Activated CD4-positive, alpha-beta T cell treated with anti-CD3 and anti-CD28 coated beads for 24 hours (primary cell): Measurements from ENCODE around the gene BAIAP2L1.
A peak's percentile ranks its signal among the peaks of the same experiment; 100 is the strongest.
"Not testable (repeated sequence)": the region's sequence is repeated elsewhere in the genome, so short reads cannot be mapped to it uniquely, and the experiment has no call there.

ENCODE experiments used
- DNase-seq, 2 donors: peaks; one replicate each; pipeline ENCODE4 v3.0.0-alpha.2; 2020; ENCODE audit warnings: low read depth in 2 of 2

Gene BAIAP2L1, protein sequence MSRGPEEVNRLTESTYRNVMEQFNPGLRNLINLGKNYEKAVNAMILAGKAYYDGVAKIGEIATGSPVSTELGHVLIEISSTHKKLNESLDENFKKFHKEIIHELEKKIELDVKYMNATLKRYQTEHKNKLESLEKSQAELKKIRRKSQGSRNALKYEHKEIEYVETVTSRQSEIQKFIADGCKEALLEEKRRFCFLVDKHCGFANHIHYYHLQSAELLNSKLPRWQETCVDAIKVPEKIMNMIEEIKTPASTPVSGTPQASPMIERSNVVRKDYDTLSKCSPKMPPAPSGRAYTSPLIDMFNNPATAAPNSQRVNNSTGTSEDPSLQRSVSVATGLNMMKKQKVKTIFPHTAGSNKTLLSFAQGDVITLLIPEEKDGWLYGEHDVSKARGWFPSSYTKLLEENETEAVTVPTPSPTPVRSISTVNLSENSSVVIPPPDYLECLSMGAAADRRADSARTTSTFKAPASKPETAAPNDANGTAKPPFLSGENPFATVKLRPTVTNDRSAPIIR

DNA sequence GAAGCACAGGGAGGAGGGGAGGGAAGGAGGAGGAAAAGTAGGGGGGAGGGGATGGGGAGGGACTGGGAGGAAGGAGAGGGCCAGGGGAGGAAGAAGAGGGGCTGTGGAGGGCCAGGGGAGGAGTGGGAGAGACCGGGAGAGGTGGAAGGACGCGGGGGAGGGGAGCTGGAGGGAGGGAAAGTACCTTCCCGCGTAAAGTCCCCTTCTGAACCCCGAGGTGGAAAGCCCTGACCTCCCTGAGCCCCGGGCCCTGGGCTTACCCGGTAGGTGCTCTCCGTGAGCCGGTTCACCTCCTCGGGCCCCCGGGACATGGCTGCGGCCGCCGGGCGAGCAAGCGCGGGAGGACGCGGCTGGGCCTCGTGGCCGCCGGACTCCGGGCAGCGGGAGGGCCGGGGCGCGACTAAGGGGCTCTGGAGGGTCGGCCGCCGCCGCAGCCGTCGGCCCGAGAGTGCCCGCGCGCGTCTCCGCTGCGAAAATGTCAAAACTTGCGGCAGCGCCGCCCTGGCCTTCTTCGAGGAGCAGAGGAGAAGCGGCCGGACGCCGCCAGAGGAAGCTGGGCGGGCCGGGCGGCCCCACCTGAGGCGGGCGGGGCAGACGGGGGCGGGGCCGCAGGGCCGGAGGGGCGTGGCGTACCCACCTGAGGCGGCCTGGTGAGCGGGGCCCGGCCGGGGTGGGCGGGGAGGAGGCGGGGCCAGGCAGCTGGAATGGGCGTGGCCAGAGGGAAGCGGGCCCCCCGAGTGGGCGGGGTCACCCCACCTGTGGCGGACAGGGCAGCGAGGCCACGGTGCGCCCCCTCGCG is at the start of gene BAIAP2L1:
BAIAP2L1 (minus strand) TSS at position 549 of the 799 bp plus-strand sequence; CDS start at position 311, 238 bp downstream.
- DNase-seq = peak; percentile 55 to 75

DNA sequence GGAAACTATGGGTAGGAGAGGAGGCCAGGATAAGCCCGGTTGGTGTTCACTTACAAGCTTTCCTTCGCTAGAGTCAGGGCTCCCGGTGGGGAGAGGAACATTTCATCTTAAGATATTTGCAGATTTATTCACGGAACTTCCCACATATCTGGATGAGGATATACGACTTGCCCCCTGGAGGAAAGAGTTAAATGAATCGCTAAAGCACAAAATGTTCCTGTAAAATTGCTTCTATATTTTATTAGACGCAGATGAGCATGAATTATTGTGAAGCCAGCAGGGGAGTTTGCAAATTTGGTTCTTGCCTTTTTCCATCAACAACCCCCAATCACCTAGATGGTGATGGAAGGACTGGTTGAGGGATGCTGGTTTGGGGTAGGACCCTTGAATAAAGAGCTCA is 47.9 kb upstream of the BAIAP2L1 start:
- DNase-seq = no peak

DNA sequence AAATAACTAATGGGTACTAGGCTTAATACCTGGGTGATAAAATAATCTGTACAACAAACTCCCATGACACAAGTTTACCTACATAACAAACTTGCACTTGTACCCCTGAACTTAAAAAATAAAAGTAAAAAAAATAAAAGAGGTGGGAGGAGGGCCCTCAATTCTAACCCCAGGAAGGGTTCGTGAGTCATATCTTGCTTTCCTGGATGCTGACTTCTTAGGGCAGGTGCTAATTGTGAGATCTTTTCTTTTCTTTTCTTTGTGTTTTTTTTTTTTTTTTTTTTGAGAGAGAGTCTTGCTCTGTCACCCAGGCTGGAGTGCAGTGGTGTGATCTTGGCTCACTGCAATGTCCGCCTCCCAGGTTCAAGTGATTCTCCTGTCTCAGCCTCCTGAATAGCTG is 40.1 kb upstream of the BAIAP2L1 start:
- DNase-seq = not testable (repeated sequence)

DNA sequence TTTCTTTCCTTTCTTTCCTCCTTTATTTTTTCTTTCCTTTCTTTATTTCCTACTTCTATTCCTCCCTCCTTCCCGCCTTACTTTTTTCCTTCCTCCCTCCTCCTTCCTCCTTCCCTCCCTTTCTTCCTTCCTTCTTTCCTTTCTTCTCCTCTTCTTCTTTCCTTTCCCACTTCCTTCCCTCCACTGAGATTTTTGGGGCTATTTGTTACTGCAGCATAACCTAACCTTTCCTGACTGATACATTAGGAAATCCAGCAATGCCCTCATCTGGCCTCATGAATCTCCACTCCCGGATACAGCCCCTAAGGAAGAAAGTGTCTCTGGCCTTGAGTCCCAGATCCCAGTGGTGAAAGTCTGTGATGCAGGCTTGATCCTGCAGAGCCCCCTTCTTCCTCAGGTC is 38.6 kb upstream of the BAIAP2L1 start:
- no peak for DNase-seq

DNA sequence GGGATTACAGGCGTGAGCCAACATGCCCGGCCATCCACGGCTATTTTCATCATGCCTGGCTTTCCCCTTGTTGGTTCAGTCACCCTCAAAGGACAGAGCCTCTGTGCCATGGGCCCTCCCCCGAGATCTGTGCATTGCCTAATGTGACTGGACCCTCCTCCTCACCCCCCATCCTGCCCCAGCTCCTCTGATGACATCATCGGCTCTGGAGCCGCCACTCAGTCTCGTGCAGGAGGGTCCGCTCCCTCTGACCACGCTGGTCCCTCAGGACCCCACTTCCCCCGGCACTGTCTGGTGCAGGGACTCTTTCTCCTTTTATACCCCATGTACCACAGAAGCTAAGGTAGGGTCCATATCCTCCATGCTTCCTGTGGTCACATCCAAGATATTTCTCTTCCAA is 33.2 kb upstream of the BAIAP2L1 start:
- DNase-seq = no peak

DNA sequence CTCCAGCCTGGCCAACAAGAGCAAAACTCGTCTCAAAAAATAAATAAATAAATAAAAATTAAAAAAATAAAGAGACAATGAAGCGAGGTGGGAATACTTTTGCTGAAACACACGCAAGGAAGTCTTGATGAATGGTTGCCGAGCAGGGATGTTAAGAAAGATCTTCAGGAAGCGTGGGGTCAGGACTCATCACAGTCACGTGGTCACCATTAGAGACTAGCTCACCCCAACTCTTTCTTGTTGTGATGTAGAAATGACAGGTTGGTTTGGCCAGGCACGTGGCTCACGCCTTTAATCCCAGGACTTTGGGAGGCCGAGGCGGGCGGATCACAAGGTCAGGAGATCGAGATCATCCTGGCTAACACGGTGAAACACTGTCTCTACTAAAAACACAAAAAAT is 28.9 kb upstream of the BAIAP2L1 start:
- no peak for DNase-seq

DNA sequence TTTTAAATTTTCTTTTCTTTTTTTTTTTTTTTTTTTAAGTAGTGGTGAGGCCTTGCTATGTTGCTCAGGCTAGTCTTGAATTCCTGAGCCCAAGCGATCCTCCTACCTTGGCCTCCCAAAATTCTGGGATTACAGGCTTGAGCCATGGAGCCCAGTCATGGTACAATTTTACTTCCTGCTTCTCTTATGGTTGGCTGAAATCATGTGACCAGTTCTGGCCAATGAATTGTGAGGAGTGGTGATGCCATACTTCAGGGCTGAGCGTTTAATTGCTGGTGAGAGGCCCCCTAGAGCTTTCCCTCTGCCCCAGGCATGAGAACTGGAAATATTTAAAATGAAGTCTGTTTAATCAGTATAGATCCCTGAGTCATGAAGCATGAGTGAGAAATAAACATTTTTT is 22.2 kb upstream of the BAIAP2L1 start:
- no peak for DNase-seq

DNA sequence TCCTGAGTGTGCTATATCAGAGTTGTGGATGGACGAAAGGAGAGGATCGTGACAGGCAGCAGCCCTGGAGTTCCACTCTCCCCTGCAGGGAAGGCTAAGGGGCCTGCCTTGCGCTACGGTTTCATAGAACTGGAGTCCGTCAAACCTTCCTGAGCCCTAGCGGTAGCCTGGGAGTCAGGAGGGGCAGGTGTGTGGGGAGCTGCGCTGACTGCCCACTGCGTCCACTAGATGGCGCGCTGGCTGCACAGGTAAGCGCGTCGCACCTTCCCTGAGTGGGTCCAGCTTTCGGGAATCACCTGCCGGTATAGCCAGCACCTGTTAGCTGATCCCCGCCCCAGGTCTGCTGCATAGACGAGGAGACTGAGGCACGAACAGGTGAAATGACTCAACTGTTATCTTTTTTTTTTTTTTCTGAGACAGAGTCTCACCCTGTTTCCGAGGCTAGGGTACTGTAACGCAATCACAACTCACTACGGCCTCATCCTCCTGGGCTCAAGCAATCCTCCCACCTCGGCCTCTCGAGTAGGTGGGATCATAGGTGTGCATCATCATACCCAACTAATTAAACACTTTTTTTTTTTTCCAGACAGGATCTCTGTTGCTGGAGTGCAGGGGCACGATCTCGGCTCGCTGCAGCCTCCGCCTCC is 20.2 kb upstream of the BAIAP2L1 start:
- peak; percentile 38 to 51 for DNase-seq

DNA sequence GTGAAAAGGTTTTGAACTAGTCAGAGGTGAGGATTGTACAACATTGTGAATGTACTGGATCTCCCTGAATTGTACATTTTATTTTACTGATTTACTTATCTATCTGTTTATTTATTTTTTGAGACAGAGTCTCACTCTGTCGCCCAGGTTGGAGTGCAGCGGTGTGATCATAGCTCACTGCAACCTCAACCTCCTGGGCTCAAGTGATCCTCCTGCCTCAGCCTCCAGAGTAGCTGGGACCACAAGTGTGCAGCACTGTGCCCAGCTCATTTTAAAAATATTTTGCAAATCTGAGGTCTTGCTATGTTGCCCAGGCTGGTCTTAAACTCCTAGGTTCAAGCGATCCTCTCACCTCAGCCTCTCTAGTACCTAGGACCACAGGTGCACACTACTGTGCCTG is 19.1 kb upstream of the BAIAP2L1 start:
- not testable (repeated sequence) for DNase-seq

DNA sequence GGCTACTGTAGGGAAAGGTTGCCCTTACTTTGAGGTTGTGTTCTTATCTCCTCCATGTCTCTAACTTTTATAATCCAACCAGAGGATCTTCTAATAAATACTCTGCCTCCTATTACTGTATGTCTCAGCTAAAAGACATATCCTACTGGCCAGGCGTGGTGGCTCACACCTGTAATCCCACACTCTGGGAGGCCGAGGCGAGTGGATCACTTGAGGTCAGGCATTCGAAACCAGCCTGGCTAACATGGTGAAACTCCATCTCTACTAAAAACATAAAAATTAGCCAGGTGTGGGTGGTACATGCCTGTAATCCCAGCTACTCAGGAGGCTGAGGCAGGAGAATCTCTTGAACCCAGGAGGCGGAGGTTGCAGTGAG is 18.4 kb upstream of the BAIAP2L1 start:
- DNase-seq = not testable (repeated sequence)

DNA sequence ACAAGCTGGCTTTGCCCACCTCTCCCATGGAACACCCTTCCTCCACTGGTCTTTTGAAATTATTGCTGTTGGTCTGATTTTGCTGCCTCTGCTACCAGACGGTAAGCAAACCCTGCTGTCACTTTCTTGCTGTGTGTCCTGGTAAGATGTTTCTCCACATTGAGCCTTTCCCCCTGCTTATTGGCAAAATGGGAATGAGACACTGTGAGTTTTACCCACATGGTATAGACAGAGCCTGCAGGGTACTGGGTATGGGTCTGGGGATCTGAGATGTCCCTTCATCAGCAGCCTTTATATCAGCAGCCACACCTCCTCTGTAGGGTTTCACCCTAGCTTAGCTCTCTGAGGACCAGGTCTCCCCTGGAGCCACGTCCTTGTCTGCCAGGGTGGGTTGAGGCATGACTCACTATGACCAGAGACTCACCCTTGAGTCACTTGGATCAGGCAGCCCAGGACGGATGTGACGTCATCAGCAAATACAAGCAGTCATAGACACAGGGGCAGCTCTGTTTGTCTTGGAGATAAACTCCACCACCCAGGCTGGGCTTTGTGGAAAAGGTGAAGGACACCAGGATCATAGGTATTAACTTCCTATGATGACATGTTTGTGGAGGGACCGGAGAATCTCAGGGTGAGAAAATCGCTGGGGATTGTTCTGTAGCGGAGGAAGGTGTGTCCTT is 17.9 kb upstream of the BAIAP2L1 start:
- no peak for DNase-seq

DNA sequence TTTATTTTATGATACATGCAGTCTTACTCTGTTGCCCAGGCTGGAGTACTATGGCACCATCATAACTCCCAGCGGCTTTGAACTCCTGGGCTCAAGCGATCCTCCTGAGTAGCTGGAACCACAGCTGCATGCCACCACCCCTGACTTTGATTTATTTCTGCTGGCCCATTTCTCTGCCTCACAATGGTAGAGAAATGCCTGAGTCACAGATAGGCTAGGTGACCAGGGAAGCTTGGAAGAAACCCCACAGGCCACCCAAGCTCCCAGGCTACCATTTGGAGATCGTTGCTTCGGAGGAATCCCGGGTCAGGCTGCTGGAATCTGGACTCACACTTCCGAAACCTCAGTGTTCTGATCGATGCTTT is 17.4 kb upstream of the BAIAP2L1 start:
- no peak for DNase-seq

DNA sequence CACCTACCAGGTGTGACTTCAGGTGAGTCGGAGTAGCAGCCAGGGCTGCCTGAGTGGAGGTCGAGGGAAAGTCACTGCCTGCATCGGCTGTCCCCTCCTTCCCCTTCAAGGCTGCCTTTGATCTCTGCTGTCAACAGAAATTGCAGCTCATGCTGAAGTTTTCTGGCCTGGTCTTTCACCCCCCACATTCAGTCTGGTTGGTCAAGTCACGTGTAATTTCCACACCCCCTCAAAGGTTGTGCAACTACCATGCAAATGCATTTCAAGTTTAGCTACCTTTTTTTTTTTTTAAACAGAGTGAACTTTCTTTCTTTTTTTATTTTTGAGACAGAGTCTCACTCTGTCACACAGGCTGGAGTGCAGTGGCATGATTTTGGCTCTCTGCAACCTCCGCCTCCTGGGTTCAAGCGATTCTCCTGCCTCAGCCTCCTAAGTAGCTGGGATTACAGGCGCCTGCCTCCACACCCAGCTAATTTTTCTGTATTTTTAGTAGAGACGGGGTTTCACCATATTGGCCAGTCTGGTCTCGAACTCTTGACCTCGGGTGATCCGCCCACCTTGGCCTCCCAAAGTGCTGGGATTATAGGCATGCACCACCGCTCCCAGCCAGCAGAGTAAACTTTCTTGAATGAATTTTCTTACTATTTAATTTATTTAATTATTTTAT is 16.8 kb upstream of the BAIAP2L1 start:
- DNase-seq = not testable (repeated sequence)

DNA sequence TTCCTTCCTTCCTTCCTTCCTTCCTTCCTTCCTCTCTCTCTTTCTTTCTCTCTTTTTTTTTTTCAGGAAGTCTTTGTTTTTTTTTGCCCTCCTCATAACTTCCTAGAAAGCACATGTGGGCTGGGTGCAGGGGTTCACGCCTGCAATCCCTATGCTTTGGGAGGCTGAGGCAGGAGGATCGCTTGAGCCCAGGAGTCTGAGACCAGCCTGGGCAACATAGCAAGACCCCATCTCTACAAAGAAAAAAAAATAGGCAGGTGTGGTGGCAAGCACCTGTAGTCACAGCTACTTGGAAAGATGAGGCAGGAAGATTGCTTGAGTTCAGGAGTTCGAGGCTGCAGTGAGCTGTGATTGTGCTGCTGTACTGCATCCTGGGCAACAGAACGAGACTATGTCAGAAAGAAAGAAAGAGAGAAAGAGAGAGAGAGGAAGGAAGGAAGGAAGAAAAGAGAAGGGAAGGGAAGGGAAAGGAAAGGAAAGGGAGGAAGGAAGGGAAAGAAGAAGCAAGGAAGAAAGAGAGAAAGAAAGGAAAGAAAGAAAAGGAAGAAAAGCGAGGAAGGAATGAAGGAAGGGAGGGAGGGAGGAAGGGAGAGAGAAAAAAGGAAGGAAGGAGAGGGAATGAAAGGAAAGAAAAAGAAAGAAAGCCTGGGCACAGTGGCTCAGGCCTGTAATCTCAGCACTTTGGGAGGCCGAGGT is 13.5 kb upstream of the BAIAP2L1 start:
- no peak for DNase-seq

DNA sequence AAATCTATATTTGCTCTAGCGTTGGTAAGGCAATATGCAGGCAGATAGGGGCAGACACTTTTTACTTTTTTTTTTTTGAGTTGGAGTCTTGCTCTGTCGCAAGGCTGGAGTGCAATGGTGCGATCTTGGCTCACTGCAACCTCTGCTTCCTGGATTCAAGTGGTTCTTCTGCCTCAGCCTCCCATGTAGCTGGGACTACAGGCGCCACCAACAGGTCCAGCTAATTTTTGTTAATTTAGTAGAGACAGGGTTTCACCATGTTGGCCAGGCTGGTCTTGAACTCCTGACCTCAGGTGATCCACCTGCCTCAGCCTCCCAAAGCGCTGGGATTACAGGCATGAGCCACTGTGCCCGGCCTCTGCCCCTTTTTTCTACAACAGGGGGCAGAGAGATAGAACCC is 12.8 kb upstream of the BAIAP2L1 start:
- not testable (repeated sequence) for DNase-seq

DNA sequence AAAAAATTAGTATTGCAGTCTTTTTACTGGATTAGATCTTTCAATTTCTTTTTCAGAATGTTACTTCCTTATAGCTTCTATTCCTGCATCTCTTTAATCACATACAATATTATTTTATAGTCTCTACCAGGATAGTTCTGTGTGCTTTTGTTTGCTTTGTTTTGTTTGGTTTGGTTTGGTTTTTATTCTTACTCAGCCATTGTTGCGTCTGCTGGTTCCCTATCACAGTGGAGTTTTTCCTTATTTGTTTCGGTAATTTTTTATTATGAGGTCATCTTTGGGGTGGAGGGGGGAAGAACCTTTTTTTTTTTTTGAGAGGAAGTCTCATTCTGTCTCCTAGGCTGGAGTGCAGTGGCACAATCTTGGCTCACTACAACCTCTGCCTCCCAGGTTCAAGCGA is 9.0 kb upstream of the BAIAP2L1 start:
- DNase-seq = no peak

DNA sequence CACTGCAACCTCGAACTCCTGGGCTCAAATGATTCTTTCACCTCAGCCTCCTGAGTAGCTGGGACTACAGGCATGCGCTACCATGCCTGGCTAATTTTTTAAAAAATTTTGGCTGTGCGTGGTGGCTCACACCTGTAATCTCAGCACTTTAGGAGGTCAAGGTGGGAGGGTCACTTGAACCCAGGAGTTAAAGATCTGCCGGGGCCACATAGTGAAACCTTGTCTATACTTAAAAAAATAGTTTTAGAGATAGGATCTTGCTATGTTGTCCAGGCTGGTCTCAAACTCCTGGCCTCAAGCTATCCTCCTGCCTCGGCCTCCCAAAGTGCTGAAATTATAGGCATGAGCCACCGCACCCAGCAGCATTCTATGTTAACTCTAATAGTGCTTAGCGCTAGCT is 7.3 kb upstream of the BAIAP2L1 start:
- DNase-seq = not testable (repeated sequence)

DNA sequence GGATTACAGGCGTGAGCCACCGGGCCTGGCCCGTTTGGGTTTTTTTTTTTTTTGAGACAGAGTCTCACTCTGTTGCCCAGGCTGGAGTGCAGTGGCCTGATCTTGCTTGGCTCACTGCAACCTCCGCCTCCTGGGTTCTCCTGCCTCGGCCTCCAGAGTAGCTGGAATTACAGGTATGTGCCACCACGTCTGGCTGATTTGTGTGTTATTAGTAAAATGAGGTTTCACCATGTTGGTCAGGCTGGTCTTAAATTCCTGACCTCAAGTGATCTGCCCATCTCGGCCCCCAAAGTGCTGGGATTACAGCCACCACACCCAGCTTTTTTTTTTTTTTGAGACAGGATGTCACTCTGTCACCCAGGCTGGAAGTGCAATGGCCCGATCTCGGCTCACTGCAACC is 5.9 kb upstream of the BAIAP2L1 start:
- DNase-seq = no peak

DNA sequence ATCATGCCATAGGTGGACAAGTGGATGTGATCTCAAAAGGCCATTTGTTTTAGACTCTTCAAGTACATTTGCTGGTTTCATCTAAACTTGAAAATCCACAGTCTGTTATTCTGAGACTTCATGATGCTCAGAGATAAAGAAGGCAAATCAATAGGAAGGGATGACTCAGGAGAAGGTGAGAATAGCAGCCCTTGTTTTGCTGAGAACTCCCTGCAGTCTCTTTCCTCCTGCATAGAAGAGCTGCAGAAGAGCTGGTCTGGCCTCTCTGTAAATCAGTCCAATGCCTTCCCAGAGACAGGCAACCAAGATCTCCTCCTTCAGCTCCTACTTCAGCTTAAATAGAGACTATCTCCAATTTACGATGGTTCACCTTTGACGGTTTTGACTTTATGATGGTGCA is 4.0 kb upstream of the BAIAP2L1 start:
- DNase-seq = no peak

DNA sequence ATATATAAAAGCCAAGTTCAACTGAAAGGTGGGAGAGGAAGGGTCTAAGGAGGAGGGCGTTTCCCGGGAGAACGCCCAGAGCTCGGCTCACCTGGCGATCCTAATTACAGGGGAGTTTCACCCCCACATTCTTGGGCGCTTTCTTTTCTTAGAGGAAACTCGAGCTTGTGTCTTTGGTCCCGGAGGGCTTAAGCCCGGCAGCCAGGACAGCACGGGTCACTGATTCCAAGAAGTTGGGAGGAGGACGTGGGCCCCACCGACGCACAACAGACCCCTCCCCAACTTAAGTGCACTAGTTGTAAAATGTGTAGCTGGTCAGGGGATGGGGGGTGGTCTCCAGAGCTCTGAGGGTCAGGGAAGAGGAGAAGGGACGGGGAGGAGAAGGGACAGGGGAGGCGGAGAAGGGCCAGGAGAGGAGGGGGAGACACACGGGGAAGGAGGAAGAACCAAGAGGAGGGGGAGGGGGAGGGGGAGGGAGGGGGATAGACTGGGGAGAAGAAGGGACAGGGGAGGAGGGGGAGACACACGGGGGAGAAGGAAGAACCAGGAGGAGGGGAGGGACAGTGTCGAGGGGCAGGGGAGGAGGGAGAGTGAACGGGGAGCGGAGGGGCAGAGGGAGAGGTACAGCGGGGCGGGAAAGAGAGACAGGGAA is 874 bp downstream of the BAIAP2L1 start:
- DNase-seq = no peak
